Mucosa of stomach (tissue), 1 donor: ENCODE results near the gene ENOX2.
"Not testable (repeated sequence)": the region's sequence is repeated elsewhere in the genome, so short reads cannot be mapped to it uniquely, and the experiment has no call there.

ENCODE experiments used
- H3K27me3 ChIP-seq: one replicate; pipeline ENCODE4 v1.7.0; 2013; ENCODE audit warnings: mild to moderate bottlenecking, low read length; ENCODE audit not compliant: control insufficient read depth, insufficient read depth
- H3K36me3 ChIP-seq: one replicate; pipeline ENCODE4 v1.7.0; 2013; ENCODE audit warnings: low read length; ENCODE audit not compliant: control insufficient read depth, insufficient read depth
- H3K4me1 ChIP-seq: one replicate; pipeline ENCODE4 v1.7.0; 2013; ENCODE audit warnings: mild to moderate bottlenecking, low read length; ENCODE audit not compliant: control insufficient read depth, insufficient read depth
- H3K4me3 ChIP-seq: one replicate; pipeline ENCODE4 v1.7.0; 2013; ENCODE audit warnings: low read length
- H3K9ac ChIP-seq: one replicate; pipeline ENCODE4 v1.7.0; 2013; ENCODE audit warnings: mild to moderate bottlenecking, low read length, moderate library complexity
- H3K9me3 ChIP-seq: one replicate; pipeline ENCODE4 v1.7.0; 2013; ENCODE audit warnings: mild to moderate bottlenecking, low read length, moderate library complexity; ENCODE audit not compliant: control insufficient read depth
- donor health status: Pancreatic carcinoma.

ENOX2 gene

GRCh38 chrX:130728208-130728607 lies 174.8 kb downstream of the ENOX2 start:
- Histone ChIP-seq H3K9me3 (no peaks in the 10 kb centered on the region), H3K36me3 (no peaks in the 10 kb centered on the region), H3K27me3 (no peaks in the 10 kb centered on the region), H3K4me1 (no peaks in the 10 kb centered on the region), H3K9ac (no peak overlapping the region), H3K4me3 (no peak overlapping the region)

- Histone ChIP-seq H3K36me3 (no peaks in the 10 kb centered on the region), H3K27me3 (no peaks in the 10 kb centered on the region), H3K9me3 (no peaks in the 10 kb centered on the region), H3K4me3 (no peak overlapping the region), H3K4me1 (no peaks in the 10 kb centered on the region), H3K9ac (no peak overlapping the region)
Measured at GRCh38 chrX:130726661-130727060, 176.3 kb downstream of the ENOX2 start.

- Histone ChIP-seq H3K4me3 (no peak overlapping the region), H3K4me1 (no peaks in the 10 kb centered on the region), H3K9me3 (no peaks in the 10 kb centered on the region)
Measured at GRCh38 chrX:130725519-130725918, 177.5 kb downstream of the ENOX2 start.

GRCh38 chrX:130719413-130719812 lies 183.6 kb downstream of the ENOX2 start:
- H3K4me1 ChIP-seq, result no peaks in the 10 kb centered on the region
- H3K9ac ChIP-seq, result no peak overlapping the region
- no peaks in the 10 kb centered on the region for H3K36me3 ChIP-seq
- H3K27me3 ChIP-seq, result no peaks in the 10 kb centered on the region
- H3K4me3 ChIP-seq, result no peak overlapping the region
- no peaks in the 10 kb centered on the region for H3K9me3 ChIP-seq

More at GRCh38 chrX:130725519-130725918, 177.5 kb downstream of the ENOX2 start:
- Histone ChIP-seq H3K9ac (no peak overlapping the region), H3K36me3 (no peaks in the 10 kb centered on the region), H3K27me3 (no peaks in the 10 kb centered on the region)

- Histone ChIP-seq H3K4me1 (no peaks in the 10 kb centered on the region), H3K9me3 (no peaks in the 10 kb centered on the region), H3K4me3 (no peak overlapping the region), H3K36me3 (no peaks in the 10 kb centered on the region), H3K9ac (no peak overlapping the region), H3K27me3 (no peaks in the 10 kb centered on the region)
Measured at GRCh38 chrX:130718137-130718536, 184.9 kb downstream of the ENOX2 start.

- no peaks in the 10 kb centered on the region for H3K36me3 ChIP-seq
- no peaks in the 10 kb centered on the region for H3K4me1 ChIP-seq
- no peak overlapping the region for H3K4me3 ChIP-seq
- H3K9me3 ChIP-seq, result no peaks in the 10 kb centered on the region
- H3K27me3 ChIP-seq, result no peaks in the 10 kb centered on the region
- no peak overlapping the region for H3K9ac ChIP-seq
Measured at GRCh38 chrX:130716781-130717413, 186.1 kb downstream of the ENOX2 start.

GRCh38 chrX:130716346-130716745 lies 186.7 kb downstream of the ENOX2 start:
- H3K9ac ChIP-seq, result no peak overlapping the region
- H3K9me3 ChIP-seq, result no peaks in the 10 kb centered on the region
- no peak overlapping the region for H3K4me3 ChIP-seq
- H3K27me3 ChIP-seq, result no peaks in the 10 kb centered on the region
- H3K4me1 ChIP-seq, result no peaks in the 10 kb centered on the region
- H3K36me3 ChIP-seq, result no peaks in the 10 kb centered on the region

GRCh38 chrX:130715299-130715698 lies 187.7 kb downstream of the ENOX2 start:
- no peak overlapping the region for H3K9ac ChIP-seq
- no peaks in the 10 kb centered on the region for H3K36me3 ChIP-seq
- H3K4me1 ChIP-seq, result no peaks in the 10 kb centered on the region
- no peaks in the 10 kb centered on the region for H3K9me3 ChIP-seq
- H3K4me3 ChIP-seq, result no peak overlapping the region
- no peaks in the 10 kb centered on the region for H3K27me3 ChIP-seq

GRCh38 chrX:130714665-130715064 lies 188.3 kb downstream of the ENOX2 start:
- H3K36me3 ChIP-seq, result no peaks in the 10 kb centered on the region
- H3K27me3 ChIP-seq, result no peaks in the 10 kb centered on the region
- H3K9me3 ChIP-seq, result no peaks in the 10 kb centered on the region
- no peak overlapping the region for H3K4me3 ChIP-seq
- H3K4me1 ChIP-seq, result no peaks in the 10 kb centered on the region
- H3K9ac ChIP-seq, result no peak overlapping the region

- Histone ChIP-seq H3K9me3 (no peaks in the 10 kb centered on the region), H3K27me3 (no peaks in the 10 kb centered on the region), H3K9ac (no peak overlapping the region), H3K36me3 (no peaks in the 10 kb centered on the region), H3K4me1 (no peaks in the 10 kb centered on the region), H3K4me3 (no peak overlapping the region)
Measured at GRCh38 chrX:130714135-130714534, 188.9 kb downstream of the ENOX2 start.

- H3K27me3 ChIP-seq, H3K9me3 ChIP-seq, H3K36me3 ChIP-seq: not testable (repeated sequence)
Measured at GRCh38 chrX:130709178-130709577, 193.8 kb downstream of the ENOX2 start.

GRCh38 chrX:130705591-130705990 lies 197.4 kb downstream of the ENOX2 start:
- no peak overlapping the region for H3K4me3 ChIP-seq
- H3K9me3 ChIP-seq, result no peaks in the 10 kb centered on the region
- no peaks in the 10 kb centered on the region for H3K36me3 ChIP-seq
- H3K4me1 ChIP-seq, result peaks cover 7% of the 10 kb centered on the region
- no peak overlapping the region for H3K9ac ChIP-seq
- H3K27me3 ChIP-seq, result no peaks in the 10 kb centered on the region

More at GRCh38 chrX:130709178-130709577, 193.8 kb downstream of the ENOX2 start:
- H3K4me1 ChIP-seq, H3K9ac ChIP-seq, H3K4me3 ChIP-seq: not testable (repeated sequence)
